Neuronal stem cell (in vitro differentiated cells): Measurements from ENCODE around the gene SDCCAG8.

ENCODE experiments used
- DNase-seq: peaks from one replicate; pipeline ENCODE4 v3.0.0-alpha.2; 2013; ENCODE audit warnings: low spot score
- H2AFZ ChIP-seq: one replicate; pipeline ENCODE4 v1.6.1; 2013; ENCODE audit warnings: mild to moderate bottlenecking, low read length, inconsistent platforms
- H2AK5ac ChIP-seq: 2 replicates; pipeline ENCODE4 v1.6.1; 2013; ENCODE audit warnings: low read depth, mild to moderate bottlenecking, inconsistent platforms, low read length, moderate library complexity, mixed read lengths
- H2BK120ac ChIP-seq: 2 replicates; pipeline ENCODE4 v1.6.1; 2013; ENCODE audit warnings: low read depth, mild to moderate bottlenecking, inconsistent platforms, low read length, moderate library complexity, mixed read lengths
- H2BK12ac ChIP-seq: one replicate; pipeline ENCODE4 v1.6.1; 2013; ENCODE audit warnings: low read length, inconsistent platforms
- H2BK15ac ChIP-seq: 2 replicates; pipeline ENCODE4 v1.6.1; 2013; ENCODE audit warnings: mild to moderate bottlenecking, low read length, inconsistent platforms, mixed read lengths
- H2BK5ac ChIP-seq: one replicate; pipeline ENCODE4 v1.6.1; 2013; ENCODE audit warnings: inconsistent platforms, mild to moderate bottlenecking, low read length, moderate library complexity
- H3K14ac ChIP-seq: one replicate; pipeline ENCODE4 v1.6.1; 2013; ENCODE audit warnings: low read length, inconsistent platforms
- H3K18ac ChIP-seq: 2 replicates; pipeline ENCODE4 v1.6.1; 2013; ENCODE audit warnings: low read length, inconsistent platforms
- H3K23ac ChIP-seq: 2 replicates; pipeline ENCODE4 v1.6.1; 2013; ENCODE audit warnings: low read depth, mild to moderate bottlenecking, mixed read lengths, low read length, inconsistent platforms; ENCODE audit not compliant: poor library complexity
- H3K27ac ChIP-seq: replicated peaks from 3 replicates; pipeline ENCODE4 v1.5.1; 2013; ENCODE audit warnings: low read length, inconsistent platforms
- H3K27me3 ChIP-seq, 3 experiments: 2 replicates each; pipeline ENCODE4 v1.6.1; 2013; ENCODE audit warnings: low read length in 3 of 3, mild to moderate bottlenecking in 2 of 3, inconsistent platforms in 1 of 3, low read depth in 1 of 3, mixed read lengths in 1 of 3, moderate library complexity in 1 of 3; ENCODE audit not compliant: control insufficient read depth in 3 of 3, insufficient read depth in 3 of 3
- H3K36me3 ChIP-seq, 2 donors: replicated peaks in 1 of 2; 2 replicates each; pipeline ENCODE4 v1.6.1; 2013; ENCODE audit warnings: low read length in 2 of 2; ENCODE audit not compliant: control insufficient read depth in 2 of 2, insufficient read depth in 2 of 2
- H3K4ac ChIP-seq: 2 replicates; pipeline ENCODE4 v1.6.1; 2013; ENCODE audit warnings: inconsistent platforms, mild to moderate bottlenecking, low read length, moderate library complexity
- H3K4me1 ChIP-seq, 2 donors: 1 replicate in 1 of 2; 2 replicates in 1 of 2; pipeline ENCODE4 v1.6.1; 2013; ENCODE audit warnings: low read length in 2 of 2, low read depth in 1 of 2; ENCODE audit not compliant: control insufficient read depth in 2 of 2, insufficient read depth in 1 of 2
- H3K4me2 ChIP-seq: one replicate; pipeline ENCODE4 v1.6.1; 2013; ENCODE audit warnings: mild to moderate bottlenecking, low read length, inconsistent platforms; ENCODE audit not compliant: insufficient read depth, poor library complexity, severe bottlenecking
- H3K4me3 ChIP-seq, 2 donors: 2 replicates each; pipeline ENCODE4 v1.5.1; 2013; ENCODE audit warnings: low read length in 2 of 2, mild to moderate bottlenecking in 2 of 2, inconsistent platforms in 1 of 2, moderate library complexity in 1 of 2
- H3K79me1 ChIP-seq: one replicate; pipeline ENCODE4 v1.6.1; 2013; ENCODE audit warnings: low read depth, mild to moderate bottlenecking, inconsistent platforms, low read length, moderate library complexity
- H3K9ac ChIP-seq: one replicate; pipeline ENCODE4 v1.6.1; 2013; ENCODE audit warnings: mild to moderate bottlenecking, low read depth, low read length, inconsistent platforms; ENCODE audit not compliant: poor library complexity
- H3K9me3 ChIP-seq, 2 donors: replicated peaks in 1 of 2; 2 replicates each; pipeline versions ENCODE3 to v1.6.1; 2013; ENCODE audit warnings: low read length in 2 of 2, mild to moderate bottlenecking in 2 of 2, inconsistent platforms in 1 of 2, low read depth in 1 of 2, mixed read lengths in 1 of 2, moderate library complexity in 1 of 2; ENCODE audit not compliant: control insufficient read depth in 2 of 2, insufficient read depth in 1 of 2
- H4K8ac ChIP-seq: one replicate; pipeline ENCODE4 v1.6.1; 2013; ENCODE audit warnings: low read depth, mild to moderate bottlenecking, inconsistent platforms, low read length, moderate library complexity
- H4K91ac ChIP-seq: one replicate; pipeline ENCODE4 v1.6.1; 2013; ENCODE audit warnings: low read length, low read depth, mild to moderate bottlenecking, inconsistent platforms; ENCODE audit not compliant: poor library complexity
- WGBS, 2 donors: extraction: QIAGEN DNeasy Blood & Tissue Kit; methylation state at CpG; one replicate each; pipeline ENCODE4 v1.1.7; 2013; ENCODE audit warnings: missing lambda C conversion rate in 2 of 2, mixed read lengths in 1 of 2; ENCODE audit not compliant: insufficient read length in 2 of 2, insufficient replicate concordance in 1 of 2; ENCODE audit errors: extremely low coverage in 2 of 2; 5-methylcytosine and 5-hydroxymethylcytosine counted together

SDCCAG8 gene

DNA sequence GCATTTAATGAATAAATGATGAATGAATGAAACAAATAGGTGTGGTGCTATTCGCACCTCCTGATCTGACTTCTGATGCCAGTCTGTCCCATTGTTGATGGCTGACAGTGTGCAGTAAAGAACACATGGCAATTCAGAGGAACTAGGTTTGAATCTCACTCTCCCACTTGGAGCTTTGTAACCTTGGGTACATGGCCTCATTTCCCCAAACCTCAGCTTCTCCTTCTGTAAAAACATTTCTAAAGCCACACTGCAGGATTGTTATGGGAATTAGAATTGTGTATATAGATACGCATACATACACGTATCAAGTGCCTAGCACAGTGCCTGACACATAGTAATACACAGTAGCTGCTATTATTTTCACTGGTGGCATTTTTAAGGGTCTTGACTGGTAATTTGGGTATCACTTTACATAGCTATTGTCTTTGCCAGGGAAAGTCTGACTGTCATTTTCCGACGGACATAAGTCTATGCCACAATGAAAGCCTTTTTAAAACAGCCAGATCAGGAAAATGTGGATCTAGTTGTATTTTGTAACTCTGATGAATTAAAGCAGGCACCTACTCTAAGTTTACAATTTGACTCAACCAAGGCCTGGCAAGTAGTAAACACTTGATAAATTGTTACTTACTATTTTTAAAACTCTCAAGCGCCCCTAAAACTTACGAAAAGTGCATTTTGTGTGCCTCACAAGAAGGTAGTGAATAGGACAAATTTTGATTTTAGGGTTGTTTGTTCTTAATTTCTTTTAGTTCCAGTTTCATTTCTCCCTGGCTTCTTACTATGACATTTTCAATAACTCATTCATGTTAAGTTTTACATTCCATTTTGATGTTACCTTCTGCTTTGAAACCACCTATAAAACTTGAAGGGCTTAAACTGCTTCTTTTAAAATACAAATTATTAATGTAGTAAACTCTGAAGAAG, 164.4 kb downstream of the SDCCAG8 start:
- Histone ChIP-seq H2AFZ (no peak overlapping the region), H3K4me2 (no peak overlapping the region), H3K4me3 (no peak overlapping the region), H3K36me3 (no peaks in the 10 kb centered on the region), H3K23ac (no peak overlapping the region), H3K27ac (no peak overlapping the region), H3K9me3 (no peaks in the 10 kb centered on the region), H3K14ac (no peak overlapping the region), H2BK5ac (no peak overlapping the region), H2BK15ac (no peak overlapping the region), H4K91ac (no peak overlapping the region), H3K4me1 (peaks cover 11 to 13% of the 10 kb centered on the region in 2 donors), H3K27me3 (no peaks in the 10 kb centered on the region), H2BK120ac (no peak overlapping the region), H2AK5ac (no peak overlapping the region), H3K4ac (no peak overlapping the region), H3K79me1 (no peaks in the 10 kb centered on the region), H2BK12ac (no peak overlapping the region), H4K8ac (no peak overlapping the region), H3K9ac (no peak overlapping the region), H3K18ac (no peak overlapping the region)
- DNase-seq = no peak
- no CpG with 5 or more reads among the region's 7 CpGs for WGBS, 2 donors

DNA sequence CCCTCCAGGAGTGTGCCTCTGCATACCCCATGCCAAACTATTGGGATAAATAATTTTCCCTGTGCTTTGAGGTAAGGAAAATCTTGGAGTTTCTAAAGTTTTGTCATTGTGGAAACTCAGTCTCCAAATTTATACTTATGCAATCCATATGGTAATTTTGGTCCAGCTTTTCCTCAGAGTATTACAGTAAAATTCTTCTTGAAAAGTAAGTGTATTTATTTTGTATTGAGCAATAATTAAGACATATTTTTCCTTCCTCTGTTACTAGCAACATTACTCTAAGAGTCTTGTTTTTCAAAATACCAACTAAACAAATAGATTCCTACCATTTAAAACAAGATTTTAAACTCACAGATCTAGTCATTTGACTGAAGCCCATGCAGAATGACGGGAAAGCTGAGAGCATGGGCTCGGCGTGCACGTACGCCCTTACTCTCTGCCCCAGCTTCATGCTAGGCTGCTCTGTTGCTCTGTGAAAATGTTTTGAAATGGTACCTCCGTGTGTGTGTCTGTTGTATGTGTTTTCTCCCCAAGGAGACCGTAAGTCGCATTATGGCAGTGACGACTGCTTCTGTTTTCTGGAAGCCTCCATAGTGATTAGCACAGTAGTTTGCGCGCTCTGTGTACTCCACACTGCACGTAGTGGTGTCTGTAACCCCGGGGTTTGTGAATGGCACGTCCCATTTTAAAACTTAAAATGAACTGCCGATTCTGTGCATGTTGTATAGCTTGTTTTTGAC, 165.3 kb downstream of the SDCCAG8 start:
- no peaks in the 10 kb centered on the region for H3K9me3 ChIP-seq
- H3K18ac ChIP-seq = peak overlapping the region; percentile 9
- H3K23ac ChIP-seq = no peak overlapping the region
- no peak overlapping the region for H3K9ac ChIP-seq
- H2AFZ ChIP-seq = peak overlapping the region; percentile 59
- no peak overlapping the region for H2AK5ac ChIP-seq
- no peak overlapping the region for H4K8ac ChIP-seq
- H3K4me3 ChIP-seq = no peak overlapping the region
- no peak overlapping the region for H2BK120ac ChIP-seq
- no peak overlapping the region for H3K27ac ChIP-seq
- no peaks in the 10 kb centered on the region for H3K27me3 ChIP-seq
- WGBS, 2 donors = no CpG with 5 or more reads among the region's 15 CpGs
- no peak overlapping the region for H3K4ac ChIP-seq
- no peak overlapping the region for H3K4me2 ChIP-seq
- no peak overlapping the region for H2BK15ac ChIP-seq
- H2BK5ac ChIP-seq = no peak overlapping the region
- no peaks in the 10 kb centered on the region for H3K36me3 ChIP-seq
- H3K79me1 ChIP-seq = no peaks in the 10 kb centered on the region
- peaks cover 8 to 9% of the 10 kb centered on the region in 2 donors for H3K4me1 ChIP-seq
- no peak overlapping the region for H4K91ac ChIP-seq
- H3K14ac ChIP-seq = no peak overlapping the region
- no peak for DNase-seq
- no peak overlapping the region for H2BK12ac ChIP-seq

DNA sequence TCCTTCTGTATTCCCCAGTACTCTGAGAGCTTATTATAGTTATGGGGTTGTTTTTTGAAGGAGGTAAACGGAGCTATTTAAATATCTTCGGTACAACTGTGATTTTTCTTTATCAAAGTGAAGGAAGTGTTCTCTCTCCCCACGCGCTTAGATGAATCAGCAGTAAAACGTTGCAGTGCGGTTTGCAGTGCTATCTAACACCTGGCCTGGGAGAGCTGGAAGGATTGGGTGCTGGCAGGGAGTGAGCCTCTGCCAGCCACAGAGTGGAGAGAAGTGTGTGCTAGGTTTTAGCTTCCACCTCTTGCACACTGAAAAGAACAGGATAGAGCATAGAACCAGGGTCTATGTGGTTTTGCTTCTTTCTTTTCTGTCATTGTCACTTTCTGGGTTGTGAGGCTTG, 165.9 kb downstream of the SDCCAG8 start:
- Histone ChIP-seq H3K4me1 (peaks cover 4 to 8% of the 10 kb centered on the region in 2 donors), H2BK15ac (no peak overlapping the region), H3K27ac (peak overlapping the region; percentile 2), H3K4ac (no peak overlapping the region), H3K9ac (no peak overlapping the region), H2BK12ac (no peak overlapping the region), H3K36me3 (no peaks in the 10 kb centered on the region), H2BK5ac (no peak overlapping the region), H4K8ac (no peak overlapping the region), H2AK5ac (no peak overlapping the region), H2BK120ac (no peak overlapping the region), H3K4me3 (no peak overlapping the region), H2AFZ (peak overlapping the region; percentile 59), H3K27me3 (no peaks in the 10 kb centered on the region), H3K9me3 (no peaks in the 10 kb centered on the region), H4K91ac (no peak overlapping the region), H3K4me2 (no peak overlapping the region), H3K14ac (no peak overlapping the region), H3K18ac (no peak overlapping the region), H3K79me1 (no peaks in the 10 kb centered on the region), H3K23ac (no peak overlapping the region)
- no peak for DNase-seq
- WGBS, 2 donors = no CpG with 5 or more reads among the region's 6 CpGs

DNA sequence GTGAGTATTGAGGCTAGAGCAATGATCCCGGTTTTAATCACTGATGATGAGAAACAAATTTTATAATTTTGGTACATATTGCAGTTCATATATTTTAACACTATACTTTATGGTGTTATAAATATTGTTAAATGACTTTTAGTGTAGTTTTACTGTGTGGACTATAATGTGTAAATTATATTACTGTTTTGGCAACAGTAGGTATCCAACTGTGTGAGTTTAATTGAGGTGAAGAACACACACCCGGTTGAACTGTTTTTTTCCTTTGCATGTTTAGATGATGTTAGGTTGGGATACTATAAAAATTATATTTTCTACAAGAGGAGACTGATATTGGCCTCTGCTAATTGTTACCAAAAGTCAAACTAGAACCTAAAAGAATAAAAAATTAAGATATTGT, 166.5 kb downstream of the SDCCAG8 start:
- no peak overlapping the region for H2BK5ac ChIP-seq
- no peaks in the 10 kb centered on the region for H3K27me3 ChIP-seq
- H4K8ac ChIP-seq = no peak overlapping the region
- no peak overlapping the region for H3K9ac ChIP-seq
- no CpG with 5 or more reads among the region's 2 CpGs for WGBS, 2 donors
- no peak overlapping the region for H3K4ac ChIP-seq
- H2BK15ac ChIP-seq = no peak overlapping the region
- no peaks in the 10 kb centered on the region for H3K9me3 ChIP-seq
- H2AFZ ChIP-seq = no peak overlapping the region
- DNase-seq = no peak
- H2AK5ac ChIP-seq = no peak overlapping the region
- no peak overlapping the region for H3K18ac ChIP-seq
- H3K27ac ChIP-seq = no peak overlapping the region
- H3K4me3 ChIP-seq = no peak overlapping the region
- no peak overlapping the region for H3K23ac ChIP-seq
- H2BK12ac ChIP-seq = no peak overlapping the region
- no peaks in the 10 kb centered on the region for H3K79me1 ChIP-seq
- no peaks in the 10 kb centered on the region for H3K36me3 ChIP-seq
- no peak overlapping the region for H2BK120ac ChIP-seq
- H3K4me1 ChIP-seq = peaks cover 3 to 8% of the 10 kb centered on the region in 2 donors
- no peak overlapping the region for H4K91ac ChIP-seq
- H3K4me2 ChIP-seq = no peak overlapping the region
- H3K14ac ChIP-seq = no peak overlapping the region
